Lower leg skin (tissue), 3 donors: Measurements from ENCODE around the gene SURF2.

Source experiments
- CTCF ChIP-seq, 3 donors: fragments of 450-650 bp; IDR thresholded peaks; one replicate each; pipeline ENCODE4 v1.5.1; 2016; ENCODE audit warnings: antibody characterized with exemption in 3 of 3, mild to moderate bottlenecking in 3 of 3, moderate library complexity in 2 of 3
- POLR2A ChIP-seq, 2 donors: fragments of 450-650 bp; IDR thresholded peaks; one replicate each; pipeline ENCODE4 v1.6.1; 2016 to 2017; ENCODE audit warnings: antibody characterized with exemption in 2 of 2, mild to moderate bottlenecking in 1 of 2, moderate library complexity in 1 of 2

- TF ChIP-seq POLR2A (IDR thresholded peaks at IDR 0.05): no peak
- no peak for TF ChIP-seq CTCF (IDR thresholded peaks at IDR 0.05)
Observed at GRCh38 chr9:133372144-133372543, 15.8 kb downstream of the SURF2 start.
